ACHN (cell line): ENCODE data around the gene CSH2.
"Not testable (repeated sequence)": the region's sequence is repeated elsewhere in the genome, so short reads cannot be mapped to it uniquely, and the experiment has no call there.

ENCODE experiments used
- DNase-seq: peaks from one replicate; pipeline ENCODE4 v3.0.0-alpha.2; 2015
- in situ Hi-C: cut with HindIII; loops from 2 replicates; pipeline ENCODE4 v1.10.0; 2017; ENCODE audit warnings: low sequenced_read_pairs, low pct_ligation_motif_present, low pct_unique_long_range_greater_than_20kb

Gene CSH2

GRCh38 chr17:63870292-63870665, 3.2 kb downstream of the CSH2 start:
- DNase-seq, in situ Hi-C loops: not testable (repeated sequence)

GRCh38 chr17:63869491-63870291, 3.8 kb downstream of the CSH2 start:
- DNase-seq = peak; percentile 36
- in situ Hi-C loops = not testable (repeated sequence)

- DNase-seq, in situ Hi-C loops: not testable (repeated sequence)
These were observed 6.9 kb downstream of the CSH2 start for GRCh38 chr17:63866625-63867024.

- DNase-seq = no peak
- in situ Hi-C loops = no loop called here
These were observed 14.2 kb downstream of the CSH2 start for GRCh38 chr17:63859257-63859656.

- in situ Hi-C loops, DNase-seq: not testable (repeated sequence)
These were observed 17.1 kb downstream of the CSH2 start for GRCh38 chr17:63856425-63856824.

GRCh38 chr17:63855185-63855584, 18.3 kb downstream of the CSH2 start:
- in situ Hi-C loops = no loop called here
- no peak for DNase-seq

- no peak for DNase-seq
- in situ Hi-C loops = no loop called here
These were observed 18.8 kb downstream of the CSH2 start for GRCh38 chr17:63854709-63855108.

- DNase-seq = no peak
- in situ Hi-C loops = no loop called here
These were observed 20.2 kb downstream of the CSH2 start for GRCh38 chr17:63853260-63853659.

- in situ Hi-C loops = no loop called here
- no peak for DNase-seq
These were observed 23.1 kb downstream of the CSH2 start for GRCh38 chr17:63850401-63850800.

- no peak for DNase-seq
- in situ Hi-C loops = no loop called here
These were observed 24.4 kb downstream of the CSH2 start for GRCh38 chr17:63848834-63849689.

GRCh38 chr17:63847525-63848249, 25.8 kb downstream of the CSH2 start:
- in situ Hi-C loops = no loop called here
- no peak for DNase-seq

GRCh38 chr17:63845509-63845908, 28.0 kb downstream of the CSH2 start:
- in situ Hi-C loops = no loop called here
- no peak for DNase-seq

GRCh38 chr17:63843910-63844677, 29.4 kb downstream of the CSH2 start:
- DNase-seq = no peak
- in situ Hi-C loops = no loop called here

- in situ Hi-C loops = not testable (repeated sequence)
- peak; percentile 82 for DNase-seq
These were observed 30.0 kb downstream of the CSH2 start for GRCh38 chr17:63843387-63843888.

GRCh38 chr17:63842540-63843386, 30.7 kb downstream of the CSH2 start, which contains the start of gene SMARCD2:
Gene SMARCD2, minus strand, starts transcription at chr17:63842685. Its CDS starts 11 bp downstream, at chr17:63842674.
- in situ Hi-C loops = no loop called here
- peak; percentile 99 for DNase-seq

GRCh38 chr17:63842173-63842539, 31.3 kb downstream of the CSH2 start:
- DNase-seq = no peak
- in situ Hi-C loops = no loop called here
